Body of pancreas (tissue), 4 donors: Measurements from ENCODE around the gene LRRC45.

ENCODE experiments used
- CTCF ChIP-seq, 7 experiments: fragments of 450-650 bp in 4 of 7; fragments of 200-600 bp in 3 of 7; sonication (generic) in 3 of 7; IDR thresholded peaks; one replicate each; pipeline ENCODE4 v1.5.1; 2016 to 2019; ENCODE audit warnings: antibody characterized with exemption in 7 of 7
- POLR2A ChIP-seq, 3 donors: fragments of 450-650 bp; IDR thresholded peaks; one replicate each; pipeline ENCODE4 v1.6.1; 2016; ENCODE audit warnings: antibody characterized with exemption in 3 of 3, mild to moderate bottlenecking in 2 of 3

GRCh38 chr17:82053556-82054263, 30.6 kb downstream of the LRRC45 start:
- TF ChIP-seq POLR2A (IDR thresholded peaks at IDR 0.05), result no peak
- TF ChIP-seq CTCF (IDR thresholded peaks at IDR 0.05), result no peak
